Osteoblast (primary cell): ENCODE results near the gene ACTRT2. TPM values are rescaled to one million over a fixed set of nuclear protein-coding genes. Genes with fewer than 3 reads are reported as not detected.
A peak's percentile ranks its signal among the peaks of the same experiment; 100 is the strongest.

Experiments
- DNase-seq: peaks from one replicate; pipeline ENCODE4 v3.0.0; 2011; ENCODE audit warnings: low spot score, mixed read lengths; ENCODE audit not compliant: insufficient read length; ENCODE audit errors: missing footprints
- H2AFZ ChIP-seq: 2 replicates; pipeline ENCODE4 v1.6.0; 2011; ENCODE audit warnings: mild to moderate bottlenecking, low read length
- H3K27ac ChIP-seq: 2 replicates; pipeline ENCODE4 v1.5.1; 2011; ENCODE audit warnings: mild to moderate bottlenecking, low read depth, low read length, moderate library complexity
- H3K27me3 ChIP-seq: 2 replicates; pipeline ENCODE4 v1.6.0; 2012; ENCODE audit warnings: mild to moderate bottlenecking, control low read depth, inconsistent platforms, low read length, moderate library complexity; ENCODE audit not compliant: insufficient read depth
- H3K36me3 ChIP-seq: 2 replicates; pipeline ENCODE4 v1.5.1; 2011; ENCODE audit warnings: mild to moderate bottlenecking, low read length, control low read depth, moderate library complexity; ENCODE audit not compliant: insufficient read depth
- H3K4me1 ChIP-seq: 2 replicates; pipeline ENCODE4 v1.5.1; 2011; ENCODE audit warnings: mild to moderate bottlenecking, low read length, control low read depth, moderate library complexity; ENCODE audit not compliant: insufficient read depth
- H3K4me2 ChIP-seq: 2 replicates; pipeline ENCODE4 v1.6.0; 2011; ENCODE audit warnings: mild to moderate bottlenecking, low read length; ENCODE audit not compliant: insufficient read depth
- H3K4me3 ChIP-seq: fragments of 200-600 bp; sonication (generic); 3 replicates; pipeline ENCODE4 v1.5.1; 2012; ENCODE audit warnings: mild to moderate bottlenecking, low read length, inconsistent platforms; ENCODE audit not compliant: insufficient read depth
- H3K79me2 ChIP-seq: 2 replicates; pipeline ENCODE4 v1.6.0; 2012; ENCODE audit warnings: mild to moderate bottlenecking, low read length, control low read depth, inconsistent platforms; ENCODE audit not compliant: insufficient read depth
- H3K9me3 ChIP-seq: 2 replicates; pipeline ENCODE4 v1.5.1; 2011; ENCODE audit warnings: low read depth, low read length, control low read depth
- H4K20me1 ChIP-seq: 2 replicates; pipeline ENCODE4 v1.6.0; 2012; ENCODE audit warnings: mild to moderate bottlenecking, low read length, control low read depth; ENCODE audit not compliant: insufficient read depth
- CTCF ChIP-seq: IDR thresholded peaks from 2 replicates; pipeline ENCODE4 v1.5.1; 2011; ENCODE audit warnings: mild to moderate bottlenecking, low read depth, low read length, moderate library complexity; ENCODE audit errors: extremely low read depth
- total RNA-seq: library from RNA; depleted of rRNA; stranded (reverse); fragments of >200 nt; gene quantifications from 2 replicates; pipeline ENCODE4 v1.2.3, GENCODE V29; 2012

The ACTRT2 gene
- total RNA-seq, 1 donor: not detected

GRCh38 chr1:3056641-3057040 lies 35.4 kb downstream of the ACTRT2 start:
- H3K4me1 ChIP-seq: no peaks in the 10 kb centered on the region
- H3K4me3 ChIP-seq: no peak overlapping the region
- H2AFZ ChIP-seq: no peak overlapping the region
- no peak overlapping the region for H3K4me2 ChIP-seq
- no peaks in the 10 kb centered on the region for H3K9me3 ChIP-seq
- peak; percentile 2 for DNase-seq
- TF ChIP-seq CTCF: no peak
- H4K20me1 ChIP-seq: peaks cover 4% of the 10 kb centered on the region
- H3K27me3 ChIP-seq: peaks cover 2% of the 10 kb centered on the region
- H3K79me2 ChIP-seq: no peaks in the 10 kb centered on the region
- no peaks in the 10 kb centered on the region for H3K36me3 ChIP-seq
- H3K27ac ChIP-seq: no peak overlapping the region

- peaks cover 2% of the 10 kb centered on the region for H3K27me3 ChIP-seq
- H4K20me1 ChIP-seq: peaks cover 4% of the 10 kb centered on the region
- H3K36me3 ChIP-seq: no peaks in the 10 kb centered on the region
- TF ChIP-seq CTCF: no peak
- H3K27ac ChIP-seq: no peak overlapping the region
- H3K4me3 ChIP-seq: no peak overlapping the region
- H3K9me3 ChIP-seq: no peaks in the 10 kb centered on the region
- no peak overlapping the region for H3K4me2 ChIP-seq
- H3K4me1 ChIP-seq: no peaks in the 10 kb centered on the region
- H2AFZ ChIP-seq: no peak overlapping the region
- DNase-seq: peak; percentile 39
- H3K79me2 ChIP-seq: no peaks in the 10 kb centered on the region
Observed at GRCh38 chr1:3058263-3059030, 37.2 kb downstream of the ACTRT2 start.

GRCh38 chr1:3060127-3060526 lies 38.9 kb downstream of the ACTRT2 start:
- H3K27me3 ChIP-seq: no peaks in the 10 kb centered on the region
- TF ChIP-seq CTCF: no peak
- peaks cover 4% of the 10 kb centered on the region for H4K20me1 ChIP-seq
- no peaks in the 10 kb centered on the region for H3K9me3 ChIP-seq
- H3K27ac ChIP-seq: no peak overlapping the region
- peak; percentile 80 for DNase-seq
- no peaks in the 10 kb centered on the region for H3K79me2 ChIP-seq
- H3K36me3 ChIP-seq: no peaks in the 10 kb centered on the region
- no peak overlapping the region for H2AFZ ChIP-seq
- no peaks in the 10 kb centered on the region for H3K4me1 ChIP-seq
- H3K4me2 ChIP-seq: no peak overlapping the region
- no peak overlapping the region for H3K4me3 ChIP-seq

DNA sequence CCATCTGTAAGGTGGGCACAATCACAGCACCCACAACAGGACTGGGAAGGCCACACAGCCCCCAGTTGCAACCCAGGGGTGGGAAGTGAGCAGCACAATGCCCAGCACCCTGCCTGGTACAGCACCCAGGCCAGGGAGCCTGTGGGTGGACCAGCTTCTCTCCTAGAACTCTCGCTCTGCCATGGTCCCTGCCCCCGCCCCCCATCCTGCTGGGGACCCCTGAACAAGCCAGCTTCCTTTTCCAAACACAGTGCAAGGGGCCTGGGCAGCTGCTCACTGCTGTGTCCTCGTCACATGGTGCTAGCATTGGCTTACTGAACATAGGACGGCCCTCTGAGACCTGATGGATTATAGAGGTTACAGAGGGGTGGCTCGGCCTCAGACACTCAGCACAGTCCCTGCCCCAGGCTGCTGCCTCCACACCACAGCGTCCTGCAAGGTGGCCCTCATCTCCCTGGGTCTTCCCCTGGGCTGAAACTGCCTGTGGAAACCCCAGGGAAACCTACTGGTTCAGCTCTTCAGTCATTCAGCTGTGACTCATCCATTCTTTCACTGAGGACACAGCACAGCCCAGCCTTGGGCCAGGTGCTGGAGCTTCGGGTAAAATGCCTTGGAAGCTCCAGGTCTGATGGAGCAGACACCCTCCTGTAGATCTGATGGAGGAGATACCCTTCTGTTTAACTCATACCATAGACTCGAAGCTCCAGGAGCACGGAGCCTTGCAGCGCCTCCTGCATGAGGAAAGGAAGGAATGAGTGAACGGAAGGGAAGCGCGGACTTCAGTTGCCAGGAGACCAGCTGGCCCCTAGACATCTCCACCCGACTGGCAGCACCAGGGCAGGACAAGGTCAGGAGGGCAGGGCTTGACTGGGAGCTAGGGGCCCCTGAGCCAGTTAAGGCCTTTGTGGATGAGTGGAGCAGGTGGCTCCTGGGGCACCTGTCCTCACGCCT lies 39.6 kb downstream of the ACTRT2 start:
- DNase-seq: peak; percentile 96
- H3K27me3 ChIP-seq: no peaks in the 10 kb centered on the region

More for the DNA sequence above, 39.6 kb downstream of the ACTRT2 start:
- H3K4me2 ChIP-seq: no peak overlapping the region
- no peak overlapping the region for H3K27ac ChIP-seq
- TF ChIP-seq CTCF: no peak
- H3K4me1 ChIP-seq: no peaks in the 10 kb centered on the region
- no peak overlapping the region for H3K4me3 ChIP-seq
- H3K9me3 ChIP-seq: no peaks in the 10 kb centered on the region
- no peaks in the 10 kb centered on the region for H3K79me2 ChIP-seq
- H3K36me3 ChIP-seq: no peaks in the 10 kb centered on the region
- no peak overlapping the region for H2AFZ ChIP-seq
- H4K20me1 ChIP-seq: peaks cover 4% of the 10 kb centered on the region
